H9 (cell line): ENCODE results near the gene ILK. TPM values are rescaled to one million over a fixed set of nuclear protein-coding genes. Genes with fewer than 3 reads are reported as not detected.

ENCODE experiments used
- DNase-seq: peaks from one replicate; pipeline ENCODE4 v3.0.0-alpha.2; 2017
- H2AFZ ChIP-seq: one replicate; pipeline ENCODE4 v1.6.1; 2013; ENCODE audit warnings: mild to moderate bottlenecking, low read length, control low read depth, moderate library complexity
- H2AK5ac ChIP-seq: 2 replicates; pipeline ENCODE4 v1.6.1; 2013; ENCODE audit warnings: low read length, control low read depth, mixed read lengths; ENCODE audit not compliant: insufficient read length
- H2BK120ac ChIP-seq: one replicate; pipeline ENCODE4 v1.6.1; 2013; ENCODE audit warnings: low read depth, mild to moderate bottlenecking, low read length, control low read depth, inconsistent platforms; ENCODE audit not compliant: poor library complexity, severe bottlenecking
- H2BK12ac ChIP-seq: 2 replicates; pipeline ENCODE4 v1.6.1; 2013; ENCODE audit warnings: low read length, control low read depth, mixed read lengths, low read depth; ENCODE audit not compliant: insufficient read length
- H2BK15ac ChIP-seq: 2 replicates; pipeline ENCODE4 v1.6.1; 2013; ENCODE audit warnings: low read depth, low read length, control low read depth
- H2BK20ac ChIP-seq: one replicate; pipeline ENCODE4 v1.6.1; 2013; ENCODE audit warnings: low read depth, mild to moderate bottlenecking, low read length, control low read depth, inconsistent platforms; ENCODE audit not compliant: poor library complexity, severe bottlenecking
- H2BK5ac ChIP-seq: 2 replicates; pipeline ENCODE4 v1.6.1; 2013; ENCODE audit warnings: low read length, control low read depth, mixed read lengths; ENCODE audit not compliant: insufficient read length
- H3K14ac ChIP-seq: 2 replicates; pipeline ENCODE4 v1.6.1; 2013; ENCODE audit warnings: low read length, control low read depth; ENCODE audit not compliant: insufficient read depth
- H3K18ac ChIP-seq: 2 replicates; pipeline ENCODE4 v1.6.1; 2013; ENCODE audit warnings: low read depth, mild to moderate bottlenecking, mixed read lengths, low read length, control low read depth; ENCODE audit not compliant: insufficient read length
- H3K23ac ChIP-seq: 2 replicates; pipeline ENCODE4 v1.6.1; 2013; ENCODE audit warnings: low read length, control low read depth, mixed read lengths, low read depth; ENCODE audit not compliant: insufficient read length
- H3K23me2 ChIP-seq: 2 replicates; pipeline ENCODE4 v1.6.1; 2013; ENCODE audit warnings: low read depth, mild to moderate bottlenecking, mixed read lengths, low read length, control low read depth; ENCODE audit not compliant: insufficient read length, poor library complexity, severe bottlenecking
- H3K27ac ChIP-seq: 2 replicates; pipeline ENCODE4 v1.5.1; 2013; ENCODE audit warnings: low read length, control low read depth, mixed read lengths, low read depth; ENCODE audit not compliant: insufficient read length
- H3K27me3 ChIP-seq: 2 replicates; pipeline ENCODE4 v1.6.1; 2013; ENCODE audit warnings: low read length, control low read depth, inconsistent platforms; ENCODE audit not compliant: insufficient read depth
- H3K4ac ChIP-seq: 2 replicates; pipeline ENCODE4 v1.6.1; 2013; ENCODE audit warnings: low read depth, mild to moderate bottlenecking, control low read depth, inconsistent platforms, low read length, moderate library complexity
- H3K4me1 ChIP-seq: 2 replicates; pipeline ENCODE4 v1.6.1; 2013; ENCODE audit warnings: low read length, control low read depth, inconsistent platforms; ENCODE audit not compliant: insufficient read depth
- H3K4me2 ChIP-seq: 2 replicates; pipeline ENCODE4 v1.6.1; 2013; ENCODE audit warnings: low read length, control low read depth, mixed read lengths; ENCODE audit not compliant: insufficient read length, insufficient read depth
- H3K56ac ChIP-seq: 2 replicates; pipeline ENCODE4 v1.6.1; 2013; ENCODE audit warnings: low read depth, mild to moderate bottlenecking, mixed read lengths, low read length, control low read depth; ENCODE audit not compliant: insufficient read length
- H3K79me1 ChIP-seq: 2 replicates; pipeline ENCODE4 v1.6.1; 2013; ENCODE audit warnings: low read depth, mild to moderate bottlenecking, moderate library complexity, low read length, control low read depth, inconsistent platforms; ENCODE audit not compliant: insufficient read depth, poor library complexity, severe bottlenecking
- H3K79me2 ChIP-seq: 2 replicates; pipeline ENCODE4 v1.6.1; 2013; ENCODE audit warnings: low read length, control low read depth, inconsistent platforms; ENCODE audit not compliant: insufficient read depth
- H3K9ac ChIP-seq: 2 replicates; pipeline ENCODE4 v1.6.1; 2013; ENCODE audit warnings: low read length, control low read depth, mixed read lengths; ENCODE audit not compliant: insufficient read length; ENCODE audit errors: extremely low read depth
- H3K9me3 ChIP-seq: one replicate; pipeline ENCODE4 v1.6.1; 2013; ENCODE audit warnings: low read depth, low read length, inconsistent platforms; ENCODE audit not compliant: control insufficient read depth
- H3T11ph ChIP-seq: one replicate; pipeline ENCODE4 v1.6.1; 2013; ENCODE audit warnings: mild to moderate bottlenecking, low read length, control low read depth, inconsistent platforms
- H4K20me1 ChIP-seq: one replicate; pipeline ENCODE4 v1.6.1; 2013; ENCODE audit not compliant: control insufficient read depth, insufficient read length, insufficient read depth
- H4K5ac ChIP-seq: 2 replicates; pipeline ENCODE4 v1.6.1; 2013; ENCODE audit warnings: low read depth, mild to moderate bottlenecking, mixed read lengths, low read length, control low read depth; ENCODE audit not compliant: insufficient read length
- H4K8ac ChIP-seq: replicated peaks from 2 replicates; pipeline ENCODE4 v1.6.1; 2013; ENCODE audit warnings: low read length, control low read depth, mixed read lengths, low read depth; ENCODE audit not compliant: insufficient read length
- H4K91ac ChIP-seq: 2 replicates; pipeline ENCODE4 v1.6.1; 2013; ENCODE audit warnings: low read depth, mild to moderate bottlenecking, moderate library complexity, mixed read lengths, low read length, control low read depth; ENCODE audit not compliant: insufficient read length
- H3K27ac Mint-ChIP-seq, 3 experiments: 2 replicates in 2 of 3; 3 replicates in 1 of 3; pipeline ENCODE4 v1.8.0; 2020 to 2021; ENCODE audit warnings: mixed read lengths in 3 of 3, mild to moderate bottlenecking in 1 of 3, moderate library complexity in 1 of 3
- H3K27me3 Mint-ChIP-seq: 2 replicates; pipeline ENCODE4 v1.8.0; 2021; ENCODE audit warnings: low read depth, mild to moderate bottlenecking, moderate library complexity, mixed read lengths
- H3K36me3 Mint-ChIP-seq, 3 experiments: 2 replicates in 2 of 3; 3 replicates in 1 of 3; pipeline ENCODE4 v1.8.0; 2020 to 2021; ENCODE audit warnings: low read depth in 3 of 3, mixed read lengths in 3 of 3; ENCODE audit not compliant: insufficient read depth in 1 of 3
- H3K4me1 Mint-ChIP-seq, 2 experiments: 2 replicates each; pipeline ENCODE4 v1.8.0; 2020; ENCODE audit warnings: mixed read lengths in 2 of 2
- H3K4me3 Mint-ChIP-seq, 2 experiments: 2 replicates in 1 of 2; 3 replicates in 1 of 2; pipeline ENCODE4 v1.8.0; 2020 to 2021; ENCODE audit warnings: mild to moderate bottlenecking in 2 of 2, mixed read lengths in 2 of 2, moderate library complexity in 1 of 2
- H3K9me3 Mint-ChIP-seq, 2 experiments: 2 replicates in 1 of 2; 3 replicates in 1 of 2; pipeline ENCODE4 v1.8.0; 2020; ENCODE audit warnings: mild to moderate bottlenecking in 2 of 2, mixed read lengths in 2 of 2, moderate library complexity in 1 of 2
- WGBS: extraction: QIAGEN DNeasy Blood & Tissue Kit; methylation state at CpG from one replicate; pipeline ENCODE4 v1.1.7; 2013; ENCODE audit warnings: missing lambda C conversion rate, low lambda C conversion rate, mixed read lengths; ENCODE audit not compliant: insufficient read length; ENCODE audit errors: extremely low coverage; 5-methylcytosine and 5-hydroxymethylcytosine counted together
- total RNA-seq: library from RNA; stranded (reverse); gene quantifications from 2 replicates; pipeline ENCODE4 v1.2.1, GENCODE V29; 2021
- TF ChIP-seq, protein P1 (sequence below): fragments of 200-600 bp; sonication (generic); conservative IDR thresholded peaks from 3 replicates; pipeline ENCODE4 v1.8.0; 2021; ENCODE audit warnings: antibody characterized with exemption, mild to moderate bottlenecking

ILK gene
- total RNA-seq, 1 experiment from 2014 or later, result 100 TPM

DNA sequence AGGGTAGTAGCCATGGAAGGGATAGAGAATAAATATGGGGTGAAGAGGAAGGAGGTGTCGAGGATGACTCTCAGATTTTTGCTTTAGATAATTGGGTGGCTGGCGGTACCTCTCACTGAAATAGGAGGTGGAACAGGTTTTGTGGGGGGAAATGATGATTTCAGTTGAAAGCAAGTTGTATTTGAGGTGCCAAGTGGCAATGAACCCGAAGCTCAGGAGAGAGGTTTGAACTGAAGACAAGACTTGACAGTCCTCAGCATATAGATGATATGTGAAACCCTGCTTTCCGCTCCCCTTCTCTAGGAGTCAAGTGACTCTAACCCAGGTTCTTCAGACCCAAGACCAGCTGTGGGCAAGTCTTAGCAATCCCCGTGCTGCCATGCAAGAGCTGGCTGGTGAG, 33.9 kb upstream of the ILK start:
- Histone ChIP-seq H3K9me3 (no peaks in the 10 kb centered on the region), H3K18ac (no peak overlapping the region), H2AK5ac (no peak overlapping the region), H4K8ac (no peak overlapping the region), H3K14ac (no peak overlapping the region), H3K27ac (no peak overlapping the region), H2AFZ (no peak overlapping the region), H2BK20ac (no peak overlapping the region), H3K79me1 (no peaks in the 10 kb centered on the region), H2BK12ac (no peak overlapping the region), H4K91ac (no peak overlapping the region), H3K4me2 (no peak overlapping the region), H2BK120ac (no peak overlapping the region), H3T11ph (no peak overlapping the region), H3K9ac (no peak overlapping the region), H2BK15ac (no peak overlapping the region), H4K20me1 (no peaks in the 10 kb centered on the region), H3K4me1 (peaks cover 4% of the 10 kb centered on the region; the same call in 1 of the 2 replicates), H3K23ac (no peak overlapping the region), H2BK5ac (no peak overlapping the region), H3K56ac (no peak overlapping the region), H3K79me2 (no peaks in the 10 kb centered on the region), H3K23me2 (no peaks in the 10 kb centered on the region), H3K27me3 (no peaks in the 10 kb centered on the region), H4K5ac (no peak overlapping the region), H3K4ac (no peak overlapping the region)
- H3K9me3 Mint-ChIP-seq, result no peaks in the 10 kb centered on the region; a peak in 2 of 5 replicates
- H3K4me3 Mint-ChIP-seq, result no peak overlapping the region
- no CpG with 5 or more reads among the region's 5 CpGs for WGBS
- TF ChIP-seq, protein P1, sequence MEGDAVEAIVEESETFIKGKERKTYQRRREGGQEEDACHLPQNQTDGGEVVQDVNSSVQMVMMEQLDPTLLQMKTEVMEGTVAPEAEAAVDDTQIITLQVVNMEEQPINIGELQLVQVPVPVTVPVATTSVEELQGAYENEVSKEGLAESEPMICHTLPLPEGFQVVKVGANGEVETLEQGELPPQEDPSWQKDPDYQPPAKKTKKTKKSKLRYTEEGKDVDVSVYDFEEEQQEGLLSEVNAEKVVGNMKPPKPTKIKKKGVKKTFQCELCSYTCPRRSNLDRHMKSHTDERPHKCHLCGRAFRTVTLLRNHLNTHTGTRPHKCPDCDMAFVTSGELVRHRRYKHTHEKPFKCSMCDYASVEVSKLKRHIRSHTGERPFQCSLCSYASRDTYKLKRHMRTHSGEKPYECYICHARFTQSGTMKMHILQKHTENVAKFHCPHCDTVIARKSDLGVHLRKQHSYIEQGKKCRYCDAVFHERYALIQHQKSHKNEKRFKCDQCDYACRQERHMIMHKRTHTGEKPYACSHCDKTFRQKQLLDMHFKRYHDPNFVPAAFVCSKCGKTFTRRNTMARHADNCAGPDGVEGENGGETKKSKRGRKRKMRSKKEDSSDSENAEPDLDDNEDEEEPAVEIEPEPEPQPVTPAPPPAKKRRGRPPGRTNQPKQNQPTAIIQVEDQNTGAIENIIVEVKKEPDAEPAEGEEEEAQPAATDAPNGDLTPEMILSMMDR, result no peak
- no peaks in the 10 kb centered on the region for H3K27me3 Mint-ChIP-seq
- H3K36me3 Mint-ChIP-seq, result no peaks in the 10 kb centered on the region; a peak in 2 of 7 replicates
- H3K27ac Mint-ChIP-seq, result no peak overlapping the region
- no peak for DNase-seq
- peaks cover 18 to 20% of the 10 kb centered on the region in 2 experiments for H3K4me1 Mint-ChIP-seq
